GM18511 (cell line): Measurements from ENCODE around the gene MLN.
"Not testable (repeated sequence)": the region's sequence is repeated elsewhere in the genome, so short reads cannot be mapped to it uniquely, and the experiment has no call there.

Experiments
- ATAC-seq: cut with Tn5 transposase; IDR thresholded peaks from one replicate; pipeline ENCODE4 v1.9.1; 2021; ENCODE audit warnings: mild to moderate bottlenecking, moderate library complexity; ENCODE audit not compliant: unreplicated experiment

The MLN gene

GRCh38 chr6:33836806-33837469, 33.1 kb upstream of the MLN start:
- ATAC-seq, result no peak

- ATAC-seq, result no peak
Observed at GRCh38 chr6:33834401-33835392, 30.9 kb upstream of the MLN start.

- no peak for ATAC-seq
Observed at GRCh38 chr6:33833599-33833998, 29.8 kb upstream of the MLN start.

GRCh38 chr6:33832831-33833230, 29.0 kb upstream of the MLN start:
- not testable (repeated sequence) for ATAC-seq

- not testable (repeated sequence) for ATAC-seq
Observed at GRCh38 chr6:33831725-33832124, 27.9 kb upstream of the MLN start.

GRCh38 chr6:33830635-33831240, 26.9 kb upstream of the MLN start:
- ATAC-seq, result no peak

- ATAC-seq, result no peak
Observed at GRCh38 chr6:33828764-33829731, 25.2 kb upstream of the MLN start.

- ATAC-seq, result no peak
Observed at GRCh38 chr6:33828452-33828763, 24.6 kb upstream of the MLN start.

GRCh38 chr6:33827546-33828451, 24.0 kb upstream of the MLN start:
- no peak for ATAC-seq

GRCh38 chr6:33826537-33826936, 22.7 kb upstream of the MLN start:
- ATAC-seq, result no peak

- no peak for ATAC-seq
Observed at GRCh38 chr6:33824461-33825154, 20.8 kb upstream of the MLN start.

- ATAC-seq, result no peak
Observed at GRCh38 chr6:33823806-33824205, 20.0 kb upstream of the MLN start.

- ATAC-seq, result no peak
Observed at GRCh38 chr6:33822575-33823395, 19.0 kb upstream of the MLN start.

- no peak for ATAC-seq
Observed at GRCh38 chr6:33820784-33821520, 17.1 kb upstream of the MLN start.

- no peak for ATAC-seq
Observed at GRCh38 chr6:33820243-33820642, 16.4 kb upstream of the MLN start.

- ATAC-seq, result no peak
Observed at GRCh38 chr6:33819021-33819420, 15.2 kb upstream of the MLN start.

- no peak for ATAC-seq
Observed at GRCh38 chr6:33818293-33818692, 14.5 kb upstream of the MLN start.

- ATAC-seq, result no peak
Observed at GRCh38 chr6:33817489-33817888, 13.7 kb upstream of the MLN start.
